ENCODE measurements around the gene ZFYVE1. TPM values are rescaled to one million over a fixed set of nuclear protein-coding genes. Genes with fewer than 3 reads are reported as not detected.

ZFYVE1 gene
- total and polyA plus RNA-seq, 2 experiments from 2014 or later = 3.2 to 12.5 TPM

GRCh38 chr14:73049428-73049827, 22.5 kb upstream of the ZFYVE1 start:
- TF ChIP-seq ZNF114 (CRISPR knock-in tag; IDR thresholded peaks at IDR 0.05) = no peak
- no peak for TF ChIP-seq CTCF (conservative IDR thresholded peaks at IDR 0.05; ENCODE audit: low read depth in 2 of 2)
- TF ChIP-seq ZNF462 (CRISPR knock-in tag; IDR thresholded peaks at IDR 0.05) = no peak
- no peak for TF ChIP-seq NANOG (IDR thresholded peaks at IDR 0.05; ENCODE audit: borderline replicate concordance)
- DNase-seq (ENCODE audit: low spot score) = no peak
- no peaks in the 10 kb centered on the region for H3K36me3 ChIP-seq (ENCODE audit: insufficient read depth)
- ATAC-seq = no peak
- H3K36me3 Mint-ChIP-seq (ENCODE audit: low read depth) = no peaks in the 10 kb centered on the region
- H3K4me2 ChIP-seq = no peak overlapping the region
- H3K4me3 ChIP-seq = no peak overlapping the region
- H3K4me3 Mint-ChIP-seq = no peak overlapping the region
- no peaks in the 10 kb centered on the region for H3K4me1 ChIP-seq (ENCODE audit: insufficient read depth)
- H3F3A ChIP-seq (replicated peaks; ENCODE audit: low read depth) = no peaks in the 10 kb centered on the region
- peaks cover 3% of the 10 kb centered on the region for H3K27me3 Mint-ChIP-seq (ENCODE audit: insufficient read depth, low read depth, poor library complexity)
- H3K4me1 Mint-ChIP-seq = no peaks in the 10 kb centered on the region
- H3K9me2 ChIP-seq (ENCODE audit: insufficient read depth) = peaks cover 4% of the 10 kb centered on the region; the same call in 1 of the 2 replicates
- no peaks in the 10 kb centered on the region for H4K20me1 ChIP-seq (replicated peaks; ENCODE audit: insufficient read depth)
- H3K27ac ChIP-seq (ENCODE audit: low read depth) = no peak overlapping the region
- H3K27ac Mint-ChIP-seq = no peak overlapping the region
- no peaks in the 10 kb centered on the region for H3K27me3 ChIP-seq (ENCODE audit: insufficient read depth)
- 0 out of 2 replicates have a peak overlapping the region, but pooled peaks have one; percentile 32 for H2AFZ ChIP-seq
- H3K79me2 ChIP-seq (replicated peaks; ENCODE audit: insufficient read depth) = no peaks in the 10 kb centered on the region
- H3K9me3 Mint-ChIP-seq = no peaks in the 10 kb centered on the region

- Mint-ChIP-seq H3K27me3 (ENCODE audit: insufficient read depth, low read depth, poor library complexity) (peaks cover 3% of the 10 kb centered on the region), H3K36me3 (ENCODE audit: low read depth) (no peaks in the 10 kb centered on the region), H3K9me3 (no peaks in the 10 kb centered on the region), H3K27ac (no peak overlapping the region), H3K4me1 (no peaks in the 10 kb centered on the region), H3K4me3 (no peak overlapping the region)
- H3K4me2 ChIP-seq = no peak overlapping the region
- H2AFZ ChIP-seq = no peak overlapping the region
- H3K9me2 ChIP-seq (ENCODE audit: insufficient read depth) = no peaks in the 10 kb centered on the region
- H3K4me1 ChIP-seq (ENCODE audit: insufficient read depth) = no peaks in the 10 kb centered on the region
- ATAC-seq = no peak
- H3K27me3 ChIP-seq (ENCODE audit: insufficient read depth) = no peaks in the 10 kb centered on the region
- H3K27ac ChIP-seq (ENCODE audit: low read depth) = no peak overlapping the region
- H3K36me3 ChIP-seq (ENCODE audit: insufficient read depth) = no peaks in the 10 kb centered on the region
- H3F3A ChIP-seq (replicated peaks; ENCODE audit: low read depth) = no peaks in the 10 kb centered on the region
- no peaks in the 10 kb centered on the region for H4K20me1 ChIP-seq (replicated peaks; ENCODE audit: insufficient read depth)
- no peak for DNase-seq (ENCODE audit: low spot score)
- no peaks in the 10 kb centered on the region for H3K79me2 ChIP-seq (replicated peaks; ENCODE audit: insufficient read depth)
- no peak overlapping the region for H3K4me3 ChIP-seq
- TF ChIP-seq EZH2 (IDR thresholded peaks at IDR 0.05; ENCODE audit: low read depth, unreplicated experiment) (no peak), ZNF114 (CRISPR knock-in tag; IDR thresholded peaks at IDR 0.05) (no peak), CTCF (conservative IDR thresholded peaks at IDR 0.05; ENCODE audit: low read depth in 2 of 2) (no peak), JUNB (IDR thresholded peaks at IDR 0.05; ENCODE audit: unreplicated experiment) (no peak), CREB1 (CRISPR knock-in tag; IDR thresholded peaks at IDR 0.05; ENCODE audit: low read depth) (no peak), NANOG (IDR thresholded peaks at IDR 0.05; ENCODE audit: borderline replicate concordance) (no peak)
Observed at GRCh38 chr14:73047808-73048207, 20.9 kb upstream of the ZFYVE1 start.

All from GM23338 (cell line).